GM21390 (cell line): Measurements from ENCODE around the gene RUNX1.

ENCODE experiments used
- ATAC-seq: cut with Tn5 transposase; IDR thresholded peaks from one replicate; pipeline ENCODE4 v1.9.1; 2021; ENCODE audit not compliant: unreplicated experiment

Gene RUNX1

DNA sequence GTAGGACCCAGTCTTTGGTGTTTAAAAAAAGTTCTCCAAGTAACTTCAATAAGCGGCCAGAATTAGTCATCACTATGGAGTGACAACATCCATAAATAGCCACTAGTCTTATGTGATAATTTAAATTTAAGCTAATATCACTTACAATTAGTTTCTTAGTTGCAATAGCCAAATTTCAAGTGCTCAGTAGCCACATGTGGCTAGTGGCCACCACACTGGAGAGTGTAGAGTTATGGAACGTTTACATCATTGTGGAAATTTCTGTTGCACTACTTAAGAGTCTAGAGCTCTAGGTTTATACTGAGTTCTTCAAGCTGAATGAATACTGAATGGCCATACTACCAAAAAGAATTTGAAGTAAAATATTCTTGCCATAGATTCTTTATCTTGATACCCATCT lies 121.1 kb downstream of the RUNX1 start:
- ATAC-seq, result no peak

- no peak for ATAC-seq
Observed at GRCh38 chr21:34926803-34927467, 122.2 kb downstream of the RUNX1 start.

DNA sequence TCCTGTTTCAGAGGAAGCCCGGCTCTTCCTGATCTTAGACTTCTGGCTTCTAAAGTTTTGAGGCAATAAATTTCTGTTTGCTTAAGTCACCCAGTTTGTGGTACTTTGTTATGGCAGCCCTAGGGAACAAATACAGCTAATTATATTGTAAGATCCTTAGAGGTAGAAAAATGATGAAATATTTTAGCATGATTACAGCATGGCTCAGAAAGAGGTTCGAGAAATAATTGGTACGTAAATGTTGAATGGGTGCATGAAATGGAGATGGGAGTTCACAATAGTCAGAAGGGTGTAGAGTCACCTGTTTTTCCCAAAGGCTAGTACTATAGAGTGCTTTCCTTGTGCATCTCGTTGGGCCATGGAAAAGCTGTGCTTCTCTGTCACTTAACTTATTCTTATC lies 123.5 kb downstream of the RUNX1 start:
- ATAC-seq, result no peak

DNA sequence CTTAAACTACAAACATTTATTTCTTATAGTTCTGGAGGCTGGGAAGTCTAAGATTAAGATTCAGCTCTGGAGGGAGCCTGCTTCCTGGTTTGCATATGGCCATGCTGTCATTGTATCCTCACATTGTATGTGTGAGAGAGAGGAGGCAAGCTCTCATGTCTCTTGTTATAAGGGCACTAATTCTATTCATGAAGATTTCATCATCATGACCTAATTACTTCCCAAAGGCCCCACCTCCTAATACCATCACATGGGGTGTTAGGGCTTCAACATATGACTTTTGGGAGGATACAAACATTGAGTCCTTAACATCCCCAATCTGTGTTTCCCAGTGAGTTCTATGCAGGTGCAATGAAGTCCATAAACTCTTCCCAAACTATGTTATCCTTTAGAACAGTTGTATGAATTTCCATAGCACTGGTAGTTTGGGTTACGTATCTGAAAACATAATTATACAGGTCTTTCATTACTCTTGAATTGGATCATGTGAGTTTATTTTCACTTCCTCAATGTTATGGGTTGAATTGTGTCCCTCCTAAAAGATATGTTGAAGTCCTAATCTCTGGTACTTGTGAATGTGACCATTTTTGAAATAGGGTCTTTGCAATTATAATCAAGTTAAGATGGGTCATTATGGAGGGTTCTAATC lies 124.2 kb downstream of the RUNX1 start:
- no peak for ATAC-seq

- ATAC-seq, result no peak
Observed at GRCh38 chr21:34924194-34924593, 124.9 kb downstream of the RUNX1 start.

DNA sequence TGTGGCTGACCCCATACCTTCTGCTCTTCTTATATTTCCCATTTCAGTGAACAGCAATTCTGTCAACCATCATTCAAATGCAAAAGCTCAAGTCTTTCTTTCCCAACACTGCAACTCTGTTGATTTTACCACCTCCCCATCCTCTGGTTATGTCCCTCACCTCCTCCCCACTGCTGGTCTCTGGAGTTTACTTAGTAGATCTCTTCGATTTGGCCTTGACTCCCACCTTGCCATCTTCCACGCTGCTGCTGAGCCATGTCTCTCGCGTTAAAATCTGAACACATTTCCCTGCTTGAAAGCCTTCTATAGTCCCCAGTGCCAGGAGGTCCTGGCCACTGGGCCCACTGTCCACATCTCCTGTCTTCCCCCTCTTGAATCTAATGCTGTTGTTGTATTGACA lies 125.5 kb downstream of the RUNX1 start:
- ATAC-seq, result no peak

GRCh38 chr21:34923202-34923601 lies 125.9 kb downstream of the RUNX1 start:
- ATAC-seq, result no peak

DNA sequence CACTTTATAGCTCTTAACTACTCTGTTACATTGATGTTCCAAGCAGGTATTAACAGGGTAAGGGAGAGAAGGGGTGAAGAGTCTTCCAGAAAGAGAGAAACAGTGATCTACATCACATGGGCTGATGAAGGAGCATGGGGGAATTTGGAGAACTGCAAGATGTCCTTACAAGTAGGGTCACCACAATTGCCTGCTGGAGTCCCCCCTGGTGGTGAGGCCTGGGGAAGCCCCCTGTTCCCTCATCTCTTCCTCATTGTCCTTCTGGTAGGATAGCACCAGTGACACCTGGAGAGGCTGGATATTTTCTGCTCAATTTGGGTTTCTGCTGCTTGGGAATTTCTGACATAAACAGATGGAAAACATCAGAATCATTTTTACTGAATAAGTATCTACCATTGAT lies 126.6 kb downstream of the RUNX1 start:
- no peak for ATAC-seq

DNA sequence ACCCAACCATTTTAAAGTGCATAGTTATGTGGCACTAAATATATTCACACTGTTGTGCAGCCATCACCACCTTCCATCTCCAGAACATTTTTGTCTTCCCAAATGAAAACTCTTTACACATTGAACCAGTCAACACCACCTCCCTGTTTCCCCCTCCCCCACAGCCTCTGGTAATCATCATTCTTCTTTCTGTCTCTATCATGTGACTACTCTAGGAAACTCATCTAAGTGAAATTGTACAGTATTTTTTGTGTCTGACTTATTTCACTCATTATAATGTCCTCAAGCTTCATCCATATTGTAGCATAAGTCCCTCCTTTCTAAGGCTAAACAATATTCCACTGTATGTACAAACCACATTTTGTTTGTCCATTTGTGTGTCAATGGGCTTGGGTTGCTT lies 128.0 kb downstream of the RUNX1 start:
- no peak for ATAC-seq

- ATAC-seq, result no peak
Observed at GRCh38 chr21:34919406-34919805, 129.7 kb downstream of the RUNX1 start.

DNA sequence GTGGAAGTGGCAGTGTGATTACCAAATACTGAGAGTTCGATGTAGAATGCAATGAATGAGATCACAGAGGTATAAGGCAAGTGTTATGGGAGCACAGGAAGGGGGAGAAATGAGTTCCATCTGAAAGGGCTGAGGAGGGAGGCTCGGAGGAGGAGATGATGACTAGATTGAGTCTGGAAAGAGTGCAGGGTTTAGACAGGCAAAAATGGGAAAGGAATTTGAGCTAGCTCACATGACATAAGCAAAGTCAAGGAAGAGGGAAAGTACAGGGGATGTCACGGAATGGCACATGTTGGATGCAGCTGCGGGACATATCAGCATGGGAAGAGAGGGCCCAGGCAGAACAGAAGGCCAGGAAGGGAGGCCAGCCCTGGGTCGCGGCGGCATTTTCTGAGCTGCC lies 132.7 kb downstream of the RUNX1 start:
- no peak for ATAC-seq

GRCh38 chr21:34915364-34915841 lies 133.7 kb downstream of the RUNX1 start:
- no peak for ATAC-seq

- no peak for ATAC-seq
Observed at GRCh38 chr21:34914239-34914638, 134.9 kb downstream of the RUNX1 start.

- ATAC-seq, result no peak
Observed at GRCh38 chr21:34913811-34914210, 135.3 kb downstream of the RUNX1 start.

DNA sequence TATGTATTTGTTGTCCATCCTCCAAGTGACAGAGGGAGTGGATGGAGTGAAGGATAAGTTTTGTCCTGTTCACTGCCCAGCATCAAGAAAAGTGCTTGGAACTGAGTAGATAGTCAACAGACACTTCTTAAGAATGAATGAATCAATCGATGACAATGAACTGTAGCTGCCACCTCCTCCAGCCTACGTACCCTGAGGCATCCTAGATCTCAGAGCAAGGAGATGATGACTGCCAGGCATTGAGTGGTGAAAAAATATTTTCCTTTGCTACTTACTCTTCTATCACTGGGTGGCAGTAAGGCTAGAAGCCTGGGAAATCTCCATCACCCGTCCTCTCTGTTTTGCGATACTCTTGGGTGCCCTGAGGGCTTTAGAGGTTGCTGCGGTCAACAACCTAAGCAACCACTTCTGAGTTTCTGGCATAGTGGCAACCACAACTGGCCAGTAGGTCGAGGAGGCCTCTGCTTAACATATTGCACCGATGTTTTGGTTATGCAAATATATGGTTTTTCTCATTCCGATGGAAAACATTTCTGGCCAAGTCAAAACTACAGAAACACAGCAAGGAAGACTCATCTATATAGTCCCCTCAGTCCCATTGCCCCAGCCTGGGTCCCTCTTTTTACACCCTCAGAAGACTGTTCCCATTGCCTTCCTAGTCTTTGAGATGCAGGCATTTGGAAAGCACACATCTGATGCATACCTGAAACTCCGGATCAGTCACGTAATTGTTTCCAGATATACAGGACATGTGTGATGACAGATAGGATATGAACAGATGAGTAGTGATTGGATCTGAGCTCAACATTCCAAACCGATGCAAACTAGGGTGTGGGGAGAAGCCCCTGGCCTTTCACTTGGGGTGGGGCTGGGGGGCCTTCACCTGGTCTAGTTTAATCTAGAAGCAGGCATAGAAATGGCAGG lies 136.8 kb downstream of the RUNX1 start:
- no peak for ATAC-seq

DNA sequence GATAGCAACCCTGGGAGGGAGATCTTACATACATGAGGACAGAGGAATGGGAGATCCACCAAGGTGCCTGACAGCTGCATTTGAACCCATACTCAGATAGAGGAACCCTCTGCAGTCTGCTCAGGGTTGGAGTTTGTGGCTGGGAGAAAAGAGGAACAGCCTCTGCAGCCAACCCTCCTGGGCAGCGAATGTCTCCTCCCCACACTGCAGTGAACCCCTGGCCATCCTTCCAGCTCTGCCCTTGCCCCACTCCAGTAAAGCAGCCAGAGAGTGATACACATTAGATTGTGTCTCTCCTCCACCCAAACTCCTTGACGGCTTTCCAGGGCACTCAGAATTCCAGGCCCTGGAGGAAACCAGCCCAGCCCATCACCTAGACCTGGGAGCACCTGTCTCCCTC lies 137.7 kb downstream of the RUNX1 start:
- ATAC-seq, result no peak

- no peak for ATAC-seq
Observed at GRCh38 chr21:34910396-34910795, 138.7 kb downstream of the RUNX1 start.

DNA sequence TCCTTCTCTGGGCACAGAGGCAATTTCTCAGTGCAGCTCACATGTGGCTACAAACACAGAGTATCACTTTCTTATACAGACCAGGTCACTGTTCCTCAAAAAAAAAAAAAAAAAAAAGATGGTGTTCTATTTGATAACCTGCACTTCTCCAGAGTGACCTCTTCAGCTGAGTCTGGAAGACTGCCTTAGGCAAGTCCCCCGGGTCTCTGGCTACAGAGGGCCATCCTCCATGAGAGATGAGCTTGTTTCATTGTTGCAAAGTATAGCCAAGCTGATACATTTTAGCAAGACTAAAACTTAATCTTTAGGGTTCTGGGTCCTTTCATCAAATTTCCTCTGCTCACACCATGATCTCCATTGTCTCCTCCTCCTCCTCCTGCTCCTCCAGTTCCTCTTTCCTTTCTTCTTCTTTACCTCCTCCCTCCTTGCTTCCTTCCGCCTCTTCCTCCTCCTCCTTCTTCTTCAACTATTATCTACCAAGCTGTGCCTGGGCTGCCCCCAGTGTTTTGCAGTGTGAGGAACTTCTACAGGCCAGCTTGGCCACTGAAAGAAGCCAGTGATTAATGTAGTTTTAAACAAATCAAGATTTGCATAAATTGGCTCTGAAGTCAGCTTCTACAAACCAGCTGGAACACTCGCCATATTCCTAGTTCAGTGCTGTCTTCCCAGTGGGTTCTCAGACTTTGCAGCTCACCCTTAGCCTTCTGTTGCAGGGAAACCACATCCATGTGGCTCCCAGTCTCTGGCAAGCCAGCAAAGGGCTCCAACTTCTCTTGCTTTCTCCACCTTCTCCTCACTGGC lies 139.4 kb downstream of the RUNX1 start:
- no peak for ATAC-seq

GRCh38 chr21:34908419-34909055 lies 140.6 kb downstream of the RUNX1 start:
- no peak for ATAC-seq
